Stomach (tissue), 4 donors: ENCODE measurements around the gene MYBL2.

Experiments used
- EP300 ChIP-seq: sonication (generic); formaldehyde crosslinking; IDR thresholded peaks from one replicate; pipeline ENCODE4 v1.6.1; 2017; ENCODE audit warnings: antibody characterized with exemption
- POLR2A ChIP-seq, 4 donors: fragments of 450-650 bp; IDR thresholded peaks; one replicate each; pipeline ENCODE4 v1.6.1; 2016; ENCODE audit warnings: antibody characterized with exemption in 4 of 4, control low read depth in 2 of 4, mild to moderate bottlenecking in 1 of 4, moderate library complexity in 1 of 4
- POLR2AphosphoS5 ChIP-seq, 3 donors: sonication (generic); formaldehyde crosslinking; IDR thresholded peaks; one replicate each; pipeline ENCODE4 v1.6.1; 2016; ENCODE audit warnings: antibody characterized with exemption in 3 of 3
- TF ChIP-seq, protein P1 (sequence below), 7 experiments: fragments of 450-650 bp in 4 of 7; fragments of 200-600 bp in 3 of 7; sonication (generic) in 3 of 7; IDR thresholded peaks; one replicate each; pipeline ENCODE4 v1.5.1; 2016 to 2019; ENCODE audit warnings: antibody characterized with exemption in 7 of 7, control low read depth in 2 of 7, mild to moderate bottlenecking in 1 of 7

DNA sequence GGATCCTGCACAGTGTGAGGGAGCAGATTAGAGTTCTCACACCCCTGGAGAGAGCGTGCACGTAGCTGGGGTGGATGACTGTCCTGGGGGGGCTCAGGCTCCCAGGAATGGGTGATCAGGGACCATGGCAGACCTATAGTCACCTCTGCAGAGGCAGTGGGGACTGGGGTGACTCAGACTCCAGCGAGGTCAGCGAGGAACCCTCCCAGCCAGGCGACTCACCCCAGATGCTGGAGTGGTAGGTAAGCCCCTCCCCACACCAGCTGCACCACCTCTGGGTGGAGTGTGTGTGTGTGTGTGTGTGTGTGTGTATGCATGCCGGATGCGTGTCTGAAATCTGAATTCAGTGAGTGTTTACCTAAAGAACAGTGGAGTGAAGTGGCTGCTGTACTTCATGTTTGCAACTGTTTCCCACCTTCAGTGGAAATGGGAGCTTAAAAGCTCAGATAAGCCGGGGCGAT lies 77.3 kb downstream of the MYBL2 start:
- TF ChIP-seq, protein P1, sequence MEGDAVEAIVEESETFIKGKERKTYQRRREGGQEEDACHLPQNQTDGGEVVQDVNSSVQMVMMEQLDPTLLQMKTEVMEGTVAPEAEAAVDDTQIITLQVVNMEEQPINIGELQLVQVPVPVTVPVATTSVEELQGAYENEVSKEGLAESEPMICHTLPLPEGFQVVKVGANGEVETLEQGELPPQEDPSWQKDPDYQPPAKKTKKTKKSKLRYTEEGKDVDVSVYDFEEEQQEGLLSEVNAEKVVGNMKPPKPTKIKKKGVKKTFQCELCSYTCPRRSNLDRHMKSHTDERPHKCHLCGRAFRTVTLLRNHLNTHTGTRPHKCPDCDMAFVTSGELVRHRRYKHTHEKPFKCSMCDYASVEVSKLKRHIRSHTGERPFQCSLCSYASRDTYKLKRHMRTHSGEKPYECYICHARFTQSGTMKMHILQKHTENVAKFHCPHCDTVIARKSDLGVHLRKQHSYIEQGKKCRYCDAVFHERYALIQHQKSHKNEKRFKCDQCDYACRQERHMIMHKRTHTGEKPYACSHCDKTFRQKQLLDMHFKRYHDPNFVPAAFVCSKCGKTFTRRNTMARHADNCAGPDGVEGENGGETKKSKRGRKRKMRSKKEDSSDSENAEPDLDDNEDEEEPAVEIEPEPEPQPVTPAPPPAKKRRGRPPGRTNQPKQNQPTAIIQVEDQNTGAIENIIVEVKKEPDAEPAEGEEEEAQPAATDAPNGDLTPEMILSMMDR (IDR thresholded peaks at IDR 0.05), result no peak
- no peak for TF ChIP-seq POLR2A (IDR thresholded peaks at IDR 0.05)
- no peak for TF ChIP-seq POLR2AphosphoS5 (IDR thresholded peaks at IDR 0.05)
- TF ChIP-seq EP300, result no peak
